Fibroblast of lung (primary cell): ENCODE measurements around the gene TNNI3. TPM values are rescaled to one million over a fixed set of nuclear protein-coding genes. Genes with fewer than 3 reads are reported as not detected.

Source experiments
- DNase-seq, 2 donors: peaks; one replicate each; pipeline versions ENCODE4 v3.0.0 to v3.0.0-alpha.2; 2010; ENCODE audit warnings: low read depth in 2 of 2
- H2AFZ ChIP-seq: 2 replicates; pipeline ENCODE4 v1.5.1; 2012; ENCODE audit warnings: low read length, control low read depth, inconsistent platforms
- H3K27ac ChIP-seq: 2 replicates; pipeline ENCODE4 v1.5.1; 2011; ENCODE audit warnings: low read length, control low read depth; ENCODE audit not compliant: insufficient read depth
- H3K27me3 ChIP-seq: 2 replicates; pipeline ENCODE4 v1.5.1; 2011; ENCODE audit warnings: mild to moderate bottlenecking, low read length; ENCODE audit not compliant: control insufficient read depth, insufficient read depth
- H3K36me3 ChIP-seq: 2 replicates; pipeline ENCODE4 v1.5.1; 2011; ENCODE audit warnings: low read length; ENCODE audit not compliant: control insufficient read depth, insufficient read depth
- H3K4me1 ChIP-seq: 2 replicates; pipeline ENCODE4 v1.5.1; 2011; ENCODE audit warnings: low read length; ENCODE audit not compliant: control insufficient read depth, insufficient read depth; ENCODE audit errors: extremely low read depth
- H3K4me2 ChIP-seq: 2 replicates; pipeline ENCODE4 v1.5.1; 2011; ENCODE audit warnings: low read length, control low read depth; ENCODE audit not compliant: insufficient read depth; ENCODE audit errors: extremely low read depth
- H3K4me3 ChIP-seq, 4 experiments: fragments of 200-600 bp in 1 of 4; sonication (generic) in 1 of 4; replicated peaks in 1 of 4; 2 replicates each; pipeline ENCODE4 v1.5.1; 2011 to 2016; ENCODE audit warnings: low read length in 4 of 4, low read depth in 3 of 4, mild to moderate bottlenecking in 3 of 4, control low read depth in 2 of 4, inconsistent platforms in 1 of 4, mixed read lengths in 1 of 4; ENCODE audit not compliant: insufficient read depth in 1 of 4; ENCODE audit errors: control extremely low read depth in 1 of 4
- H3K79me2 ChIP-seq: 2 replicates; pipeline ENCODE4 v1.5.1; 2012; ENCODE audit warnings: mild to moderate bottlenecking, low read length, inconsistent platforms; ENCODE audit not compliant: control insufficient read depth, insufficient read depth
- H3K9ac ChIP-seq: 2 replicates; pipeline ENCODE4 v1.5.1; 2011; ENCODE audit warnings: mild to moderate bottlenecking, low read length, control low read depth; ENCODE audit not compliant: insufficient read depth
- H3K9me3 ChIP-seq: 2 replicates; pipeline ENCODE4 v1.5.1; 2012; ENCODE audit warnings: low read depth, low read length; ENCODE audit not compliant: control insufficient read depth, insufficient read depth
- H4K20me1 ChIP-seq: 2 replicates; pipeline ENCODE4 v1.5.1; 2011; ENCODE audit warnings: low read length; ENCODE audit not compliant: control insufficient read depth, insufficient read depth; ENCODE audit errors: extremely low read depth
- CTCF ChIP-seq, 2 donors: IDR thresholded peaks in 1 of 2; conservative IDR thresholded peaks in 1 of 2; 1 replicate in 1 of 2; 2 replicates in 1 of 2; pipeline ENCODE4 v1.5.1; 2011 to 2012; ENCODE audit warnings: low read length in 2 of 2, control low read depth in 1 of 2, inconsistent platforms in 1 of 2, low read depth in 1 of 2, mild to moderate bottlenecking in 1 of 2
- EZH2 ChIP-seq: IDR thresholded peaks from 2 replicates; pipeline ENCODE4 v1.5.1; 2012; ENCODE audit warnings: low read length, control low read depth, mild to moderate bottlenecking; ENCODE audit errors: missing control alignments
- polyA plus RNA-seq, 2 donors: library from polyadenylated mRNA; depleted of rRNA in 1 of 2; stranded (reverse) in 1 of 2; unstranded in 1 of 2; fragments of >200 nt; gene quantifications; 2 replicates each; pipeline ENCODE4 v1.2.1, GENCODE V29; 2011 to 2012; ENCODE audit warnings: missing spikeins in 1 of 2
- total RNA-seq: library from RNA; depleted of rRNA; stranded (reverse); fragments of >200 nt; gene quantifications from 2 replicates; pipeline ENCODE4 v1.2.1, GENCODE V29; 2014

Gene TNNI3
- total and polyA plus RNA-seq, 2 donors (not counting 1 experiment from before 2014, with no cell fraction given): not detected

DNA sequence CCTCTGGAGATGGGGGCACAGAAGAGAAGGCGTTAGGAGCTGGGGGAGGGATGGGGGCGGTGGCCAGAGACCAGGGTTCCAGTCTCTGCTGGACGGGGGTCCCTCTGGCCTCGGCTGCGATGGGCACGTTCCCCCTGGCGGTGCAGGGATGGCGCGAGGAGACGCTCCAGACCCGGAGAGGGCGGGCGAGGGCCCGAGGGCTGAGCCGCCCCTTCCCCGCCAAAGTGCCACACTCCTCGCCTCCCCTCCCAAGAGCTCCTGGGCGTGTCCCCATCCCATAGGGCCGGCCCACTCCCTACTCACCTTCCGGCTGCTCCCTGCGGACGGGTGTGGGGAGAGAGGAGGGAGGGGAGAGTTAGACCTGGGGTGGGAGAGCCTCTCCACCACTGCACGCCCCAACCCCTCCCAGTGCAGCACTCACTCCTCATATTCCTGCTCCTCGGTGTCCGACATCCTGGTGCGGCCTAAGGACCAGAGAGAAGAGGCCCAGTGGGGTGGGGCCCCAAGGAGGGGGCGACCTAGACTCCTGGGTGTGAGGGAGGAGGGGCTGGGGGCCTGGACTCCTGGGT lies 10.7 kb downstream of the TNNI3 start:
- no peak overlapping the region for H3K4me2 ChIP-seq
- DNase-seq: no peak
- H2AFZ ChIP-seq: no peak overlapping the region

GRCh38 chr19:55146078-55146704 lies 11.3 kb downstream of the TNNI3 start:
- Histone ChIP-seq H3K9me3 (no peaks in the 10 kb centered on the region), H3K36me3 (no peaks in the 10 kb centered on the region), H3K27me3 (peaks cover 25% of the 10 kb centered on the region), H3K4me2 (no peak overlapping the region), H3K79me2 (no peaks in the 10 kb centered on the region), H2AFZ (no peak overlapping the region), H3K4me3 (no peak overlapping the region), H3K27ac (no peak overlapping the region), H3K9ac (no peak overlapping the region), H3K4me1 (no peaks in the 10 kb centered on the region), H4K20me1 (no peaks in the 10 kb centered on the region)
- no peak for DNase-seq
- TF ChIP-seq CTCF (conservative IDR thresholded peaks at IDR 0.05 in 1 of 2, IDR thresholded peaks at IDR 0.05 in 1 of 2; ENCODE audit: low read depth in 1 of 2, low read length in 2 of 2) (peak; percentile 37 to 47), EZH2 (no peak)

More for the DNA sequence above, 10.7 kb downstream of the TNNI3 start:
- Histone ChIP-seq H3K4me1 (no peaks in the 10 kb centered on the region), H3K27ac (no peak overlapping the region), H3K27me3 (peaks cover 25% of the 10 kb centered on the region), H3K36me3 (no peaks in the 10 kb centered on the region), H3K4me3 (no peak overlapping the region), H3K9me3 (no peaks in the 10 kb centered on the region), H4K20me1 (no peaks in the 10 kb centered on the region), H3K79me2 (no peaks in the 10 kb centered on the region), H3K9ac (no peak overlapping the region)
- TF ChIP-seq EZH2: peak; percentile 65
- no peak for TF ChIP-seq CTCF (conservative IDR thresholded peaks at IDR 0.05 in 1 of 2, IDR thresholded peaks at IDR 0.05 in 1 of 2; ENCODE audit: low read depth in 1 of 2, low read length in 2 of 2)

DNA sequence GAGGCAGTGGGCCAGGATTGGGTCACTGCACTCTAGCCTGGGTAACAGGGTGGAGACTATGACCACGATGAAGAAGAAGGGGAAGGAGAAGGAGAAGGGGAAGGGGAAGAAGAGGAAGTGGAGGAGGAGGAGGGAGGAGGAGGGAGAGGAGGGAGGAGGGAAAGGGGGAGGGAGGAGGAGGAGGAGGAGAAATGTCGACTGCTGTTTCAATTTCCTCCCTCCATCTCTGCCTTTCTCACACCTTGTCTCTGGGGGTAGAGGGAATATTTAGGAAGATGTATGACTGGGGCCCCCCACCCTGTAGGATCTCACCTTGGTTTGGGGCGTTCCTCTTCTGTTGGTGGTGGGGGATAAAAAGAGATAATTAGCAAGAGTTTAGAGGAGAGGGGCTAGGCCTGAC lies 12.3 kb downstream of the TNNI3 start:
- Histone ChIP-seq H4K20me1 (no peaks in the 10 kb centered on the region), H3K4me2 (no peak overlapping the region), H3K4me3 (no peak overlapping the region), H3K27me3 (peaks cover 21% of the 10 kb centered on the region), H2AFZ (no peak overlapping the region), H3K9me3 (no peaks in the 10 kb centered on the region), H3K36me3 (no peaks in the 10 kb centered on the region), H3K9ac (no peak overlapping the region), H3K79me2 (no peaks in the 10 kb centered on the region), H3K27ac (no peak overlapping the region), H3K4me1 (no peaks in the 10 kb centered on the region)
- TF ChIP-seq CTCF (conservative IDR thresholded peaks at IDR 0.05 in 1 of 2, IDR thresholded peaks at IDR 0.05 in 1 of 2; ENCODE audit: low read depth in 1 of 2, low read length in 2 of 2) (no peak), EZH2 (no peak)
- DNase-seq: no peak
